Ascending aorta (tissue), 2 donors: ENCODE results near the gene TWF2. TPM values are rescaled to one million over a fixed set of nuclear protein-coding genes. Genes with fewer than 3 reads are reported as not detected.

Source experiments
- DNase-seq, 2 donors: peaks; one replicate each; pipeline ENCODE4 v3.0.0-alpha.2; 2019; ENCODE audit warnings: low spot score in 2 of 2
- H3K27ac ChIP-seq, 2 donors: fragments of 200-600 bp; sonication (generic); one replicate each; pipeline ENCODE4 v1.5.1; 2016 to 2017; ENCODE audit warnings: mild to moderate bottlenecking in 1 of 2
- H3K27me3 ChIP-seq: fragments of 200-600 bp; sonication (generic); one replicate; pipeline ENCODE4 v1.5.1; 2017
- H3K36me3 ChIP-seq, 2 donors: fragments of 200-600 bp; sonication (generic); one replicate each; pipeline ENCODE4 v1.5.1; 2016
- H3K4me1 ChIP-seq, 2 donors: fragments of 200-600 bp; sonication (generic); one replicate each; pipeline ENCODE4 v1.5.1; 2016 to 2017; ENCODE audit warnings: mild to moderate bottlenecking in 1 of 2
- H3K4me3 ChIP-seq, 2 donors: fragments of 200-600 bp; sonication (generic); one replicate each; pipeline ENCODE4 v1.5.1; 2016 to 2017; ENCODE audit warnings: mild to moderate bottlenecking in 1 of 2
- H3K9me3 ChIP-seq, 2 donors: fragments of 200-600 bp; sonication (generic); one replicate each; pipeline ENCODE4 v1.5.1; 2016
- CTCF ChIP-seq, 3 experiments: fragments of 200-600 bp in 2 of 3; fragments of 450-650 bp in 1 of 3; sonication (generic) in 2 of 3; IDR thresholded peaks; one replicate each; pipeline ENCODE4 v1.5.1; 2016 to 2019; ENCODE audit warnings: antibody characterized with exemption in 3 of 3, mild to moderate bottlenecking in 1 of 3, moderate library complexity in 1 of 3
- intact Hi-C: fragments of 100-400 bp; cut with DNase I; formaldehyde crosslinking; loops from one replicate; pipeline ENCODE4 v1.15.1; 2023
- total RNA-seq: library from RNA; depleted of rRNA; stranded (reverse); fragments of >200 nt; gene quantifications from one replicate; pipeline ENCODE4 v1.1.0, GENCODE V29; 2016

TWF2 gene
- total RNA-seq, 1 donor from 2014 or later, result 162 TPM

GRCh38 chr3:52256622-52257021, 17.7 kb upstream of the TWF2 start:
- Histone ChIP-seq H3K27ac (no peak overlapping the region), H3K36me3 (peaks cover 86 to 97% of the 10 kb centered on the region in 2 donors), H3K4me1 (no peaks in the 10 kb centered on the region), H3K27me3 (no peaks in the 10 kb centered on the region), H3K4me3 (no peak overlapping the region), H3K9me3 (no peaks in the 10 kb centered on the region)
- intact Hi-C loops, result no loop called here
- peak in 1 of 2 donors; percentile 41 for DNase-seq
- no peak for TF ChIP-seq CTCF (IDR thresholded peaks at IDR 0.05)

GRCh38 chr3:52256159-52256558, 17.2 kb upstream of the TWF2 start:
- Histone ChIP-seq H3K36me3 (peaks cover 86 to 97% of the 10 kb centered on the region in 2 donors), H3K4me1 (no peaks in the 10 kb centered on the region), H3K27me3 (no peaks in the 10 kb centered on the region), H3K27ac (no peak overlapping the region), H3K4me3 (no peak overlapping the region), H3K9me3 (no peaks in the 10 kb centered on the region)
- TF ChIP-seq CTCF (IDR thresholded peaks at IDR 0.05), result no peak
- intact Hi-C loops, result no loop called here
- no peak for DNase-seq

GRCh38 chr3:52254608-52255007, 15.7 kb upstream of the TWF2 start:
- peak in 1 of 2 donors; percentile 53 for DNase-seq
- Histone ChIP-seq H3K4me3 (no peak overlapping the region), H3K9me3 (no peaks in the 10 kb centered on the region), H3K36me3 (peaks cover 82 to 92% of the 10 kb centered on the region in 2 donors), H3K4me1 (no peaks in the 10 kb centered on the region), H3K27ac (no peak overlapping the region), H3K27me3 (no peaks in the 10 kb centered on the region)
- no peak for TF ChIP-seq CTCF (IDR thresholded peaks at IDR 0.05)
- intact Hi-C loops, result no loop called here

GRCh38 chr3:52253314-52254304, 14.7 kb upstream of the TWF2 start:
- peak overlapping the region; percentile 35 to 48 for H3K27ac ChIP-seq

GRCh38 chr3:52250122-52250521, 11.2 kb upstream of the TWF2 start:
- TF ChIP-seq CTCF (IDR thresholded peaks at IDR 0.05), result no peak
- no peak overlapping the region for H3K4me3 ChIP-seq
- peaks cover 0 to 6% of the 10 kb centered on the region in 2 donors for H3K4me1 ChIP-seq
- peaks cover 45 to 47% of the 10 kb centered on the region in 2 donors for H3K36me3 ChIP-seq
- intact Hi-C loops, result no loop called here
- DNase-seq, result peak in 1 of 2 donors; percentile 52
- no peak overlapping the region for H3K27ac ChIP-seq
- H3K27me3 ChIP-seq, result no peaks in the 10 kb centered on the region
- no peaks in the 10 kb centered on the region for H3K9me3 ChIP-seq

More at GRCh38 chr3:52253314-52254304, 14.7 kb upstream of the TWF2 start:
- H3K36me3 ChIP-seq, result peaks cover 78 to 82% of the 10 kb centered on the region in 2 donors
- intact Hi-C loops, result no loop called here
- DNase-seq, result no peak
- no peak overlapping the region for H3K4me3 ChIP-seq
- H3K4me1 ChIP-seq, result no peaks in the 10 kb centered on the region
- no peak for TF ChIP-seq CTCF (IDR thresholded peaks at IDR 0.05)
- H3K9me3 ChIP-seq, result no peaks in the 10 kb centered on the region
- no peaks in the 10 kb centered on the region for H3K27me3 ChIP-seq
